ENCODE results near the gene WDR73. TPM values are rescaled to one million over a fixed set of nuclear protein-coding genes. Genes with fewer than 3 reads are reported as not detected.
A peak's percentile ranks its signal among the peaks of the same experiment; 100 is the strongest.

Gene WDR73
- total and polyA plus RNA-seq, 2 of the 8 experiments (the other 6 are each of a cell fraction or from before 2014, with no cell fraction given), result 22.7 to 23.1 TPM

- TF ChIP-seq CBX5 (IDR thresholded peaks at IDR 0.05; ENCODE audit: low read depth, low read length) (no peak), BRCA1 (IDR thresholded peaks at IDR 0.05; ENCODE audit: low read depth, low read length) (peak; percentile 98), KDM4A (IDR thresholded peaks at IDR 0.05; ENCODE audit: low read depth, low read length, severe bottlenecking) (peak; percentile 97), SIRT6 (IDR thresholded peaks at IDR 0.05; ENCODE audit: low read length) (no peak), EP300 (IDR thresholded peaks at IDR 0.05; ENCODE audit: borderline replicate concordance in 1 of 2, low read depth in 2 of 2, low read length in 2 of 2) (no peak), SAP30 (IDR thresholded peaks at IDR 0.05; ENCODE audit: insufficient read depth, insufficient replicate concordance, low read length) (no peak), CHD2 (IDR thresholded peaks at IDR 0.05; ENCODE audit: low read length) (peak; percentile 100), ATF2 (IDR thresholded peaks at IDR 0.05; ENCODE audit: low read length) (0 out of 2 replicates have a peak, but pooled peaks have one; percentile 60), ASH2L (IDR thresholded peaks at IDR 0.05; ENCODE audit: low read length) (no peak), SP1 (IDR thresholded peaks at IDR 0.05; ENCODE audit: low read depth, low read length) (no peak), CREB1 (IDR thresholded peaks at IDR 0.05) (peak; percentile 23; the same call in 1 of the 2 replicates), BACH1 (IDR thresholded peaks at IDR 0.05; ENCODE audit: low read length) (peak; percentile 58), JUN (IDR thresholded peaks at IDR 0.05; ENCODE audit: low read depth, low read length) (no peak), RAD21 (IDR thresholded peaks at IDR 0.05 in 1 of 2, conservative IDR thresholded peaks at IDR 0.05 in 1 of 2; ENCODE audit: low read depth in 2 of 2, low read length in 2 of 2) (no peak), TEAD4 (IDR thresholded peaks at IDR 0.05; ENCODE audit: low read depth, low read length) (no peak), SIX5 (IDR thresholded peaks at IDR 0.05; ENCODE audit: low read depth, low read length) (no peak)
- TF ChIP-seq, protein P1, sequence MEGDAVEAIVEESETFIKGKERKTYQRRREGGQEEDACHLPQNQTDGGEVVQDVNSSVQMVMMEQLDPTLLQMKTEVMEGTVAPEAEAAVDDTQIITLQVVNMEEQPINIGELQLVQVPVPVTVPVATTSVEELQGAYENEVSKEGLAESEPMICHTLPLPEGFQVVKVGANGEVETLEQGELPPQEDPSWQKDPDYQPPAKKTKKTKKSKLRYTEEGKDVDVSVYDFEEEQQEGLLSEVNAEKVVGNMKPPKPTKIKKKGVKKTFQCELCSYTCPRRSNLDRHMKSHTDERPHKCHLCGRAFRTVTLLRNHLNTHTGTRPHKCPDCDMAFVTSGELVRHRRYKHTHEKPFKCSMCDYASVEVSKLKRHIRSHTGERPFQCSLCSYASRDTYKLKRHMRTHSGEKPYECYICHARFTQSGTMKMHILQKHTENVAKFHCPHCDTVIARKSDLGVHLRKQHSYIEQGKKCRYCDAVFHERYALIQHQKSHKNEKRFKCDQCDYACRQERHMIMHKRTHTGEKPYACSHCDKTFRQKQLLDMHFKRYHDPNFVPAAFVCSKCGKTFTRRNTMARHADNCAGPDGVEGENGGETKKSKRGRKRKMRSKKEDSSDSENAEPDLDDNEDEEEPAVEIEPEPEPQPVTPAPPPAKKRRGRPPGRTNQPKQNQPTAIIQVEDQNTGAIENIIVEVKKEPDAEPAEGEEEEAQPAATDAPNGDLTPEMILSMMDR (IDR thresholded peaks at IDR 0.05; ENCODE audit: control extremely low read depth in 1 of 3, insufficient read depth in 1 of 3, low read depth in 1 of 3, low read length in 3 of 3), result no peak
Observed at GRCh38 chr15:84653910-84654688, at the start of gene WDR73 (continued).
